NCI-H69 (cell line): ENCODE data around the gene MATCAP1.

Source experiments
- DNase-seq: peaks from one replicate; lab custom pipeline; 2025; lab: John Stamatoyannopoulos, UW

The MATCAP1 gene

DNA sequence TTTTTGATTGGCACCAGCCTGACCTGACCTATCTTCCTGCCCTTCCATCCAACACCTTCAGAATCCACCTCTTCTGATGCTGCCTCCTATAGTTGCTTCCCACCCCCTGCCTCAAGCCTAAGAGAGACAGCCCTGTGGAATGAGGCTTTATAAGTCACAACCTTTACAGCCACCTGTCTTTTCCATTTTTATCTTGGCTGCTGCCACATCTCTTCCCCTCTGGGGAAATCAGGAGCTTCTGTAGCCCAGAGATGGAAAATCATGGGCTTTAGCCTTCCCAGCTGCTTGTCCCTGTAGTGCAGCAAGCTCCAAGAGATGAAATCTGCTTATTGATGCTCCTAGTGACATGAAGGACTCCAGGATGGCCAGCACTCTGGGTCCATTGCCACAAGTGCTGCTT is 55.3 kb downstream of the MATCAP1 start:
- DNase-seq, result no peak
